ENCODE measurements around the gene ABLIM2.
"Not testable (repeated sequence)": the region's sequence is repeated elsewhere in the genome, so short reads cannot be mapped to it uniquely, and the experiment has no call there.

Gene ABLIM2

DNA sequence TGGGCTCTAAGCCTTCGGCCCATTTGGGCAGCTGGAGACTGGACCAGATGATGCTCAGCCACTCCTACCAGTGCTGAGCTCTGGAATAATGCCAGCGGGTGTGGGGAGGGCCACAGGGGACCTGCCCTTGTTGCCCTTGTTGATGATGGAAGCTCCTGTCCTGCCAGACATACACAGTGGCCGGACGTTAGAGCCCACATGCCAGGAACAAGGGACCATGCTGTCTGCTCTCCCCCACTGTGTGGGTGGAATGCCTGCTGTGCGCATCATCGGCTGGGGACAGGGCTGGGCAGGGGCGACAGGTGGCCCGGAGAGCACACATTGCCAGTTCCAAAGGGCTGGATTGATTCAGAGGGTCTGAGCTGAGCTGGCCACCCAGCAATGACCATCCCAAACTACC is 2.0 kb downstream of the ABLIM2 start:
- no peak for DNase-seq

DNA sequence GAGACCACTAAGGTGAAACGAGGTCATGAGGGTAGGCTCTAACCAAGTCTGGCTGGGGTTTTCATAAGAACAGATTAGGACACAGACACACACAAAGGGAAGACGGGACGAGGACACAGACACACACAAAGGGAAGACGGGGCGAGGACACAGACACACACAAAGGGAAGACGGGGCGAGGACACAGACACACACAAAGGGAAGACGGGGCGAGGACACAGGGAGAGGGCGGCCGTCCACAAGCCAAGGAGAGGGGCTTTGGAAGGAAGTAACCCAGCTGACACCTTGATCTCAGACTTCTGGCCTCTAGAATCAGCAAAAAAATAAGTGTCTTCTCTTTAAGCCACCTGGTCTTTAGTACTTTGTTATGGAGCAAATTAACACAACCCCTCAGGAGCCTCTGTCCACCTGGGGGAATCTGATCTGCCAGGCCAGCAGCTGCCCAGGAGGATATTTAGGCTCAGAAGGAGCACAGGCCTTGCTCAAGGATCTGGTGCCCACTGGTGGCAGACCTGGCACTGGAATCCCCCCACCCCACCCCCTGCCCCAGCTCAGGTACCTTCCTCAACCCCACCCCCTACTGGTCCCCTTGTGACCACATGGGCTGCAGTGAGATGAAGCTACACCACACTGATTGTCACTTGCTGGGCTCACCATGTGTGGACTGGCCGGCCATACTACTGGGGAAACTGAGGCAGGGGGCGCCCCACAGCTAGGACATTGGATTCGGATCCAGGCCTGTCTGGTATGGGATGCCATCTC is 2.8 kb downstream of the ABLIM2 start:
- no peak for DNase-seq

DNA sequence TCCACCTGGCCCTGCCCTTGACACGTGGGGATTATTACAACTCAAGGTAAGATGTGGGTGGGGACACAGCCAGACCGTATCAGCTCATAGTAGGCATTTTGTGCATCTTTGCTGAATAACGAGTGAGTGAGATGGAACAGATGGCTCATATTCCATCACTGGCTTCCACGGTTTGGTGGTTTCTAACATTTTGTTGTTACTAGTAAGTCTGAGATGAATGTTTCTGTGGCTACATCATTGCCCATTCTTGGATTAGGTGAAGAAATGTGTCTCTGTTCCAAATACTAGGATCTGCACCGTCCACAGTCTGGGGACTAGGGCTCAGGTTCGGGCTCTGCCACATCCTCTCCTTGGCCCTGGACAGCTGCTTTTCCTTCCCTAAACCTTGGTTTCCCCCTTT is 3.6 kb downstream of the ABLIM2 start:
- peak; percentile 12 for DNase-seq

DNA sequence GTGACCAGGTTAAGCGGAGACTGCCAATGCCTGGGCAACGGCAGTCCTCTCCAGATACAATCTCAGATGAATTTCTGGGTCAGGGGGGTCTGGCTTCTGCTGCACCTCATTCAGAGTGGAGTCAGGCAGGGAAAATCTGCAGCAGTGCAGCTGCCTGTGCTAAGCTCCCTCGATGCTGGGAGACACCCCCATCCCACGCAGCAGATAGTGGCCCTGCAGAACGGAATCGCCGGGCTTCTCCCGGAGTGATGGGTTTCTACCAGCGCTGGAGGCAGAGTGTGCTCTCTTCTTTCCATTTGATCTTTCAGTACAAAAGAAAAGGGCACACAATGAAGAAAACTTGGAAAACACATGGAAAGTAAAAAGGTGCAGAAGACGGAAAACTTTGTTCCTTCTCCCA is 5.2 kb downstream of the ABLIM2 start:
- DNase-seq: no peak

DNA sequence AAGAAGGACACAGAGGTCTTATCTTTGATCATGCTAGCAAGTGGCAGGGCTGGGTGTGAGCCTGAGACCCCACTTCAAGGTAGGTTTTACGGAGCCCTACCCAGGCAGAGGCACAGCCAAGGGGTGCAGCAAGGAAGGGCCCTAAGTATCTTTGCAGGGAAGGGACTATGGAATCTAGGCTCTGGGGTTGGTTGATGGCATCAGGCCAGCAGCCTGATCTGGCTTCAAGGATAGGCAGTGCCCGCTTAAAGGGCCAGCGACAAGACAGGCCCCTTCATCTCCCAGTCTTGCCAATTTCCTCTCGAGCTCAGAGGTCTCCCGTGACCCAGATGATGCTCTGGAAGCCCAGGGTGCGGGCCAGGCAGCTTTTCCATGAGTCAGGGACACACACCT is 5.8 kb downstream of the ABLIM2 start:
- DNase-seq: no peak

DNA sequence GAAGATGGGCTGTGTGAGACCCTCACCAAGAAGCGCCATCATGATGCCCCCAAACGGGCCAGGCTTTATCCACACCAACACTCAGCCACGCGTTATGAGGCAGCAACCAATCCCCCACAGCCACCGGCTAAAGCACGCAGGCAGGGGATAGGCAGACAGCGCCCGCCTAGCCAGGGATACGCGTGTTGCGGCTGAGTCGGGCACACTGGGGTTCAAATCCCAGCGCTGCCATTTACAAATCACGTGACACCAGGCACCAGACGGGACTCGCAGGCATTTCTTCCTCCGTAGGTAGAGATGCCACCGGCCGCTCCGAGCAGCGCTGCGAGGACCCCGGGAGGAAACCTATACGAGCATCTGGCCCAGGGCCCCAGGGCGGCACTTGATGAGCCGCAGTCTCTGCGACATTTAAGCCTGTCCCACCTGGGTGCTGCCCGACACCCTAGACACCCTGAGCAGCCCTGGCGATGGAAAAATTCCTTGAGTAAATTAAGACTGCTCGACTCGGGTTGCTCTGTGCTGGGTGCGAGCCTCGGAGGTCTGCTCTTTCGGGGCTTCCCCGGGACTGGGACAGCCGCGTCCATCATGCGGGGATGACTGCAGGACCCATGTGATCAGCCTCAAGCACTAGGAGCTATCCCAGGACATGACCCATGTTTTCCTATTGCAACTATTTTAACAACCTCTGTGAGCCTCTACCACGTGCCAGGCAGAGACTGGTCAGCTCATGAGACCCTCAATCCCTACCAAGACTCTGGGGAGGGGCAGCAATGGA is 6.3 kb downstream of the ABLIM2 start:
- DNase-seq: no peak

DNA sequence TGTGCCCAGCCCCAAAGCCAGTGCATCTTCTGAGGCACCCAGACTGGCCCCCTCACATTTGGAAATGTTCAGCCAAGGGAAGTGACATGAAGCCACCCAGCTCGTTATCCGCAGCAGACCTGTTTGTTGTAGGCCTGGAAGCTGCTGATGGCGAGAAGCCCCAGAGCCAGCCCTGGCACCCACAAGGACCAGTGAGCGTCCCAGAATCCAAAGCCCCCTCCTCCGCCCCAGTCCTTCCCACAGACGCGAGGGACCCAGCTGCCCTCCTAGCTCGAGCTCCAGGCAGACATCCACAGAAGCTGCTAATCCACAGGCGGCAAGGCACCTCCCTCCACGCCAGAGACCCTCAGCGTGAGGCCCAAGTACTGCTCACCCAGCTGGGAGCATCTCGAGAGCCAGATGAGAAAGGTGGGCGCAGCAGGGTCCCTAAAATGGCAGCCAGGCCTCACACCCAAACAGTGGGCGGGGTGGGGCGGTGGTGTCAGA is 7.4 kb downstream of the ABLIM2 start:
- no peak for DNase-seq

DNA sequence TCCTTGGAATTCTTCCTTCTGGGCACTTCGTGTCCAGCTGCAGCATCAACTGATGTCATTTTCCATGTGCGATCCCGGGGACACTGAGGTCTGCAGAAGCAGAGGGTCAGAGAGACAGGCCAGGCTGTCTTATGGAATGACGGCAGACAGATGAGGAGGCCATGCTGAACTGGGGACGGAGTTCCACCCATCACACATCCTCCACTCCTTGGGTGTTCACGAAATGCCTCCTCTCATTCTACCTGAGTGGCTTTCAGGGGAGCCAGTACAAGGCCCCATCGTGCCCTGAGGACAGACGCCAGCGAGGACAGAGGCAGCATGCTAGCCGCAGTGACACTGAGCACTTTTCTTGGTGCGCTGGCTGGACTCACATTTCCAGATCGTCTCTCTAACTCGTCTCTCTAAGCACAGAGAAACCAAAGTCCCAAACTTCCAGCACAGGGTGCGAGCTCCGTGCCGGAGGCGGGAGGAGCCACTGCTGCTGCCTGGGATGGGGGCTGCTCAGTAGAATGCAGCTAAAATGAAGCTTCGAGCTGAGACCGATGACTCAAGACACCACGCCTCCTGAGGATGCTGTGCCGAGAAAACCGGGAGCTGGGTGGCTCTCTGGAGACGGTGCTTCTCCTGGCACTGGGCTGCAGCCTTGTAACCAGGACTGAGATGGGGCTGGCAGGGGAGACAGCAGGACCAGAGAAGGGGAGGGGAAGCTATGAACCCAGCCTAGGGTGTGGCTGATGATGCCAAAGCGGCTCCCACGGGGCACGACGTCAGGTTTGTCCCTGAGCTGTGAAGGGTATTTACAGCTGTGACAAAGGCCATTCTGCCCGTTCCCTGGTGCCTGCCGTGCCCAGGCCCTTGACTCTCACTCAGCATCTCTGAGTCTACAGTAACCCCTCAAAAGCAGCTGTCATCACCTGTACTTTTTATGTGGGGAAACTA is 8.2 kb downstream of the ABLIM2 start:
- DNase-seq: no peak

DNA sequence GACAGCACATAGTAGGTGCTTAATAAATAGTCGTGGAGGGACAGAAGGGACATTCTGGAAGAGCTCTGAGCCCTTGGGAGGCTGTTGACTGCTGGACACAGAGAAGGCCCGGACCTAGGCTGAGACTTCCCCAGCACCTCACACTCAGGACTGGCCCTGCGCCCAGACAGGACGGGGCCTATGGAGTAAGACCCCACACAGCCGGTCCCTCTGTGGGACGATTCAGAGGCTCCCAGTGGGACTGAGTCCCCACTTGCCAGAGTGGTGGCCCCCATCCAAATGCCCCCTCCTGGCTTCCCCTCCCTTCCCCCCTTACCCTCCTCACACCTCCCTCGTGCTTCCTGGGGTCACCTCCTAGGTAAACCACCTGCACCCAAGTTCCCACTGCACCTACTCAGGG is 8.9 kb downstream of the ABLIM2 start:
- no peak for DNase-seq

DNA sequence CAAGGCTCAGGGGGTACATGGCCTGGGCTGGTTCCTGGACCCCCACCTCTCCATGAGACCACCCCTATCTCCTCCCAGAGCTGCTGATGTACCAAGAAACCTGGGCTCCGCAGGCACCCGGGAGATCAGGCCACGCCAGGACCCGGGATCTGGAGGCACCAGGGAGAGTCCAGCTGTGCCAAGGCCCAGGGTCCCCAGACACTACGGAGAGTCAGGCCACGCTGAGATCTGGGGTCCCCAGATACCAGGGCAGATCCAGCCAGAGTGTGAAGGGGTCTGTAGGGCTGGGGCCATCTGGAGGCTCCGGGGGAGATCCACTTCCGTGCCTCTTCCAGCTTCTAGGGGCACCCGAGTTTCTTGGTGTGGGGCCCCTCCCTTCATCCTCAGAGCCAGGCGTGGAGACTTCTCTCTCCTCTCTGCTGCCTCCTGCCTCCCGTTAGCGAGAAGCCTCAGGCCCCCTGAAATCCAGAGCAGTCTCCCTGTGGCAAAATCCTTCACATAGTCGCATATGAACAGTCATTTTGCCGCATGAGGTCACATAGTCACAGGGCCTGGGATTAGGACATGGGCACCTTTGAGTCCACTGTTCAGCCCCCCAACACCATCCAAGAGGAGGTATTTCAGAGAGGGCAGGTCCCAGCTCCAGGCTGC is 9.7 kb downstream of the ABLIM2 start:
- no peak for DNase-seq

DNA sequence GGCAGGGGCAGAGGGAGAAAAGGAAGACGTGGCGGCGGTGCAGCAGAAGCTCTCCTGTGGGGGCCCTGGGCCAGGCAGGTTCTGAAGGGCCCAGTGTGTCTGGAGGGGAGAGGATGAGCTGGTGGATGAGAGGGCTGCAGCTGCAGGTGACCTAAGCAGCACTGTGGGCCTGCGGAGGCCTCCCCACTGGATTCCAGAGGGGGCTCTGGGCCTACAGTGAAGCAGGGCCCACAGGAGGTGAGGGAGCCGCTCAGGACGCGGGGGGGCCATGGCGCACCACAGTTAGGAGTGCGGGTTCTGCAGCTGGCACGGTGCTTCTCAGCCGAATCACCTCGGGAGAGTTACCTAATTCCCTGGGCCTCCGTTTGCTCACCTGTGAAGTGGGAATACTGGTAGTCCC is 10.5 kb downstream of the ABLIM2 start:
- DNase-seq: no peak

DNA sequence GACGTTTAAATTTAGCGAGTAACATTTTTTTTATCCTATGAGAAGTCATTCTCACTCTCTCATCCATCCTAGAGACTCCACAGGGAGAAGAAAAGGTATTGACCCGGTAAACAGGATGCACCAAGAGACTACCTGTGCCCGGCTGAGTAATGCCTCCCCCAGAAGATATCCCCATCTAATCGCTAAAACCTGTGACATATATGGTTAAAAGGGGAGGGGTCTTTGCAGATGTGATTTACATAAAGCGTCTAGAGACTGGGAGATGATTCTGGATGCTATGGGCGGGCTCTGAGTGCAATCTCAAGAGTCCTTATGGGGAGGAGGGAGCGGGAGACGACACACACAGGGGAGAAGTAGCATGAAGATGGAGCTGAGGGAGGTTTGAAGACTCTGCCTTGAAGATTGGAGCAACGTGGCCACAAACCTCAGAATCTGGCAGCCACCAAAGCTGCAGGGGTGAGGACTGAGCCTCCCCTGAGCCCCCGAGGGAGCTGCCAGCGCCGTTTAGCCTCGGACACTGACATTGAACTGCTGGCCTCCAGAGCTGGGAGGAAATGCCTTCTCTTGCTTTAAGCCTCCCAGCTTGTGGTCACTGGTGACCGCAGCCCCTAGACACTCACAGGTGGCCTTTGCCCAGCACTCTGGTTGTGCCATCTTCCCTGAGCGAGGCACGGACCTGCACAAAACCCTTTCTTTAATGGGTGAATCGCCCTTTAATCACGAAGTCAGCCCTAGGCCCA is 11.2 kb downstream of the ABLIM2 start:
- no peak for DNase-seq

DNA sequence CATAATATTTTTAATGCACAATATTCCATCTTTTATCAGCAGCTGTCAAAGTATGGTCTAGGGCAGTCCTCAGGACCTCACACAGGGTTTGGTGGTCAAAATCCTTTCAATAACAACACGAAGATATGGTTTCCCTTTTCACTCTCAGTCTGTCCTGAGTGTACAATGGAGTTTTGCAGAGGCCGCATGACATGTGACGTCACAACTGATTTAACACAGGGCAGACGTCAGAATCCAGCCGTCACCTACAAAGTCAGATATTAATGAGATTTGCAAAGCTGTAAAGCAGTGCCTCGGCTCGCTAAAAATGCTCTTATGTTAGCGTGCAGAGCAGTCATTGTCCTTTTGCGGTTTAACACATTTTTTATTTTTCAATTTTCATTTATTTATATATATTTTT is 12.5 kb downstream of the ABLIM2 start:
- DNase-seq: no peak

DNA sequence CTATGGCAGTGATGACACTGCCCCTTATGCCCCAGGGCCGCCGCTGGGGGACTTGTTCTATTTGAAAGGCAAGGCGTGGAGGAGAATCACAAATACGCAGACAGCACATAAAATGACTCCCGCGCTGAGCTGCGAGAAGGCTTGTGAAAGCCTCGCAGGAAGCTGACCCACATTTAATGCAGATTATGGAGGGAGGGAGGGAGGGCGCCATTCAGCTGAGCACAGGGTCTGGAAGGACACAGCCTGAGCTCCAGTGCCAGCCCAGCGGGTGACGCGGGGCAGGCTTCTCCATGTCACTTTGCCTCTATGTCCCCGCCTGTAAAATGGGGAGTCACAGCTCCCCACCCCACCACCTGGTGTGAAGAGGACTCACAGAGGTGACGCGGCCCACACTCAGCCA is 14.3 kb downstream of the ABLIM2 start:
- no peak for DNase-seq

DNA sequence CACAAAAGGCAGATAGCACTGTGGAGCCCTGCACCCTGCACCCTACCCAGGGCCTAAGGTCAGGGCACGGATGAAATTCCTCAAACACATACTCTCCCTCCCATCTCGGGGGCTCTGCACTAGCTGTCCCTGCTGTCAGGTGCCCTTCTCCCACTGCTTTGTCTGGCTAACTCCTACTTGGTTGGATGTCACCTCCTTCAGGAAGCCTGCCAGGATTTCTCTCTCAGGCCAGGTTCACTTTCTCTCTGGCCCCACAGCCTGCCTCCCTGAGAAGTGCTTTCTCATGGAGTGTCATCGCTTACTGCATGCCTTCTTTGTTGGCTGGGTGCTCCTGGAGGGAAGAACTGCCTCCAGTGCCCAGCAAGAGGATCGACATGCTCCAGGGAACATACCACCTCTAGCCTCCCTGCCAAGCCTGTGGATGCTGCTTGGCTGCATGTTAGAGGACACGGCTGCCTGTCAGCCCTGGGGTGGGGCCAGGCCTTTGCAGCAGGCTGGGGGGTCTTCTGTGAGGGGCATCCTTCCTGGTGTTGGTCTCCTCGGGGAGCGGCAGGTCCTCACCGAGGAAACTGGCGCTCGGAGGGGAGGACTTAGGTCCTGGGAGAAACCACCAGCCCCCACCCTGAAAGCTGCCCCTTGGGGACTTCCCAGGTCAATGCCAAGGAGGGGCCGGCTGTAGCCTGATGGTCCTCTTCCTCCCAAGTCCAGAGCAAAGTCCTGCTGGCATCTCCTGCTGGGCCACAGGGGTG is 15.0 kb downstream of the ABLIM2 start:
- no peak for DNase-seq

DNA sequence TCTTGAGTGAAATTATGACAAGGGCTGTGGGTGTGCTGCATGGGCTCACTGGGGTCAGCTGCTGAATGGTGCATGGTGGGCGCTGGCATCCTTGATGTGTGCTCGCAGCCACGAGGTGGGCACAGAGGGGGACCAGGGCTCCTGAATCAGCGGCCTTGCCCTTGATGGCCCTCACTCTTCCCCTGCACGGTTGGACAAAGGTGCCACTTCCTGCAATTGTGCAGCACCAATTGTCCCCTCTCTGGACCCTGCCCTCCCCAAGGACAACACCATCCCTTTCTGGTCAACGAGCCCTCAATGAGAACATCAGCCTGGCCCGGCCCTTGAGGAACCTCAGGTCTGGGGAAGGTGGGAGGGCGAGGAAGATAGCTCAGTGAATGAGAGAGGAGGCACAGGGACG is 16.1 kb downstream of the ABLIM2 start:
- DNase-seq: no peak

DNA sequence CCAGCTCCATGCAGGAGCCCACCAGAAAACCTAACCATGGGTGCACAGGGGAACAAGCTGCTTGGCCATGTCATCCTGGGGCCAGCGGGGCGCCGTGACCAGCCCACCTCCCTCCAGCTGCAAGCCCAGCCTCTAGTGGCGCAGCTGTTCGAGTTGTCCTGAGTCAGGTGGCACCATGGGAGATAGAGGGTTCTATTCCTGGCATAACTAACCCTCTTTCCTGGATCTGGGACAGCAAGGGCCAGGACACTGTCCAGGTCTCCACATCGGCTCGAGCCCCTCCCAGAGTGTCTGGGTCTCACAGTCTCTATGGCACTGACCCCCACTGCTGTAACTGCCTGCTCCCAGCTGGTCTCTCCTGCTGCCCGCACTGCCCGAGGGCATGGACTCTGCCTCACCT is 16.7 kb downstream of the ABLIM2 start:
- no peak for DNase-seq

DNA sequence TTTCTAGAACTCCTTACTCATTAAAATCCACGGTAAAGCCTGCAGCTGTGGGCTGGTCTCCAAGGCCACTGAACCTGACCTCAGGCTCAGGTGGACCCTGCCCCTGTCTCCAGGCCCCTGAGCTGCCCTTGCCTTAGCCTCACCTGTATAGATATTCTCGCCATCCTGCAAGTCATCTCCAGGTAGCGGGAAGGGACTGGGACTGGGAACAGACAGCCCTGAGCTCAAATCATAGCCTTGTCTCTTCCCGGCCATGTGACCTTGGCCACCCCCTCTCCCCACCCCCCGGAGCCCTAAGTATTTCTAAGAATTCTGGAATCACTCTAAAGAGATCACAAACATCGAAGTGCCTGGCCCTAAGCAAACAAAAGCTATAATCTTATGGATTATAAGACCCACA is 17.7 kb downstream of the ABLIM2 start:
- DNase-seq: no peak

DNA sequence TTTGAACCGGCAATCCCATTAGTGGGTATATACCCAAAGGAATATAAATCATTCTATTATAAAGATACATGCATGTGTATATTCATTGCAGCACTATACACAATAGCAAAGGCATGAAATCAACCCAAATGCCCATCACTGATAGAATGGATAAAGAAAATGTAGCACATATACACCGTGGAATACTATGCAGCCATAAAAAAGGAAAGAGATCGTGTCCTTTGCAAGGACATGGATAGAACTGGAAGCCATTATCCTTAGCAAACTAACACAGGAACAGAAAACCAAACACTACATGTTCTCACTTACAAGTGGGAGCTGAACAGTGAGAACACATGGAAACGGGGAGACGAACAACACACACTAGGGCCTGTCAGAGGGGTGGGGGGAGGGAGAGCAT is 18.9 kb downstream of the ABLIM2 start:
- not testable (repeated sequence) for DNase-seq

DNA sequence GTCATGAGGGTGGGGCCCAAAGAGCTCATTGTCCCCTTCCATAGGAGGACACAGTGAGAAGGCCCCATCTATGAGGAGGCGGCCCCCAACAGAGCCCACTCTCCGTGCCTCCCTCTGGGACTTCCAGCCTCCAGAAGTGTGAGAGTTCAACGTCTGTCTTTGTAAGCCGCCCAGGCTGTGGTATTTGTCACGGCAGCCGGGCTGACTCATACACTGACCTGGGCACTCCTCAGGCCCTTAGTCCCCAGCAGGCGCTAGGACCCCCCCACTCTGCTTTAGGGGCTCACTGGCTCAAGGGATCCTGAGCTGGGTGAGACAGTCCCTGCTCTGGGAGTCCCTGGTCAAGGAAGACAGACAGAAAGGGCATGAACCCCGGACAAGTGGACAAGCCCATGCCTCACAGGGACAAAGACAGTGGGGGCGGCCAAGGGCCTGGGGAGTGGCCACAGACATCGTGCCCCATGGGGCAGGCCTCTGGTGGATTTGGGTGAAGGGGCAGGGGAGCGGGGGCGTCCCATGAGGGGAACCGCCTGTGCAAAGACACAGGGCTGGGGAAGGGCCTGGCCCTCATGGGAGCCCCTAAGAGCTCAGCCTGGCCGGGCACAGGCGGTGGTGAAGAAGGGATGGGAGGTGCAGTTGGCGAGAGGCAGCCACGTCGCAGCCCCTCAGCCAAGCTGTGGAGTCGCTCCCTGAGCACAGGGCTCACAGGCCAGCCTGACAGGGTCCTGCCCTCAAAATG is 21.5 kb downstream of the ABLIM2 start:
- no peak for DNase-seq
